Activated gamma-delta T cell treated with Interleukin-2 at 50 U/mL for 16 hours (primary cell): ENCODE results near the gene ZBTB20.

ENCODE experiments used
- DNase-seq: peaks from one replicate; pipeline ENCODE4 v3.0.0-alpha.2; 2020

The ZBTB20 gene

DNA sequence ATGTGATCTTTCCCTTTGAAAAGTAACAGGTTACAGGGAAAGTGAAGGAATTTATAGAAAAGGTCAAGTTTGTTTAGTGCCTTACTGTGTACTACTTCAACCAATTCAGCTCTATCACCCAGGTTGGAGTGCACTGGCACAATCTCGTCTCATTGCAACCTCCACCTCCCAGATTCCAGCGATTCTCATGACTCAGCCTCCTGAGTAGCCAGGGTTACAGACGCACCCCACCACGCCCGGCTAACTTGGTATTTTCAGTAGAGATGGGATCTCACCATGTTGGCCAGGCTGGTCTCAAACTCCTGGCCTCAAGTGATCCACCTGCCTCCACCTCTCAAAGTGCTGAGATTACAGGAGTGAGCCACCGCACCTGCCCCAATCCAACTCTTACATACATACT lies 279.7 kb downstream of the ZBTB20 start:
- DNase-seq: no peak

DNA sequence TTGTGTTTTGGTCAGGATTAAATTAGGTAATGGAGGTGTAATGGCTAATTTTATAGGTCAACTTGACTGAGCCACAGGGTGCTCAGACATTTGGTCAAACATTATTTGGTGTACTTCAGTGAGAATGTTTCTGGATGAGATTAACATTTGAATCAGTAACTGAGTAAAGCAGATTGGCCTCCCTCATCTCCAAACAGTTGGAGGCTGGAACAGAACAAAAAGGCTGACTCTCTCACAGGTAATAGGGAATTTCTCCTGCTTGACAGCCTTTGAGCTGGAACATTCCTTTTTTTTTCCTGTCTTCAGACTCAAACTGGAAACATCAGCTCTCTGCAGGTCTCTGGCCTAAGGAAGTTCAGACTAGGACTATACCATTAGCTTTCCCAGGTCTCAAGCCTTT lies 280.7 kb downstream of the ZBTB20 start:
- no peak for DNase-seq

- no peak for DNase-seq
These were observed 282.1 kb downstream of the ZBTB20 start for GRCh38 chr3:114864970-114865369.

DNA sequence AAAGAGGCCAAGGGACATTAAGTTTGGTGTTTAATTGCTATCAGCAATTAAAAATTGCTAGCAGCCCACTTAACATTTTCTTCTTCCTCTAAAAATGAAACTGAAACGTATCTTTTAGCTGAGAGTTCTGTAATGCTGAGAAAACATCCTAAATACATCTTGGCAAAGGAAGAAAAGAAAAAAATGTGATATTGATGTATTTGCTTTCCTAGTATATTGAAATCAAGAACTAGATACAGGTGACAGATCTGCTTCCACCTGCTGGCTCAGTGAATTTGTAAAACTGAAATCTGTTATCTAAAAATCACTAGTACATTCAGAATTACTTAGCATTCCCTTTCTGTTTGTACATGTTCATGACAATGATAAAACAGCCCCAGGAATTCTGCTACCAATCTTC lies 283.2 kb downstream of the ZBTB20 start:
- no peak for DNase-seq

DNA sequence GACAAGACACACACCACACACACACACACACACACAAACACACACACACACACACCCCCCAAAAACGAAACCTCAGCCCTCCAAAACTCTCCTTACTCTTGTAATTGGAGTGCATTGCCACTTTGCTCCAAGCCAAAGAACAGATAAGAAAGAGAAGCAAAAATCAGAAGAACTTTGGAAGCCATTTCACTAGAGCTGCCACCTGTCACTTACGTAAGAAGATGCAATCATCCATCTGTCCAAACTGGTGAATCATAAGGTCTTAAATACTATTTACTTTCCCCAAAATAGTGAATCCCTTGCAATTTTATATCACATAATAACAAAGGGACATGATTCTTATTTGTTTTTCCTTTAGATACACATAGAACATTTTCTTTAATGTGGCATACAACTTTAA lies 285.4 kb downstream of the ZBTB20 start:
- DNase-seq: no peak

DNA sequence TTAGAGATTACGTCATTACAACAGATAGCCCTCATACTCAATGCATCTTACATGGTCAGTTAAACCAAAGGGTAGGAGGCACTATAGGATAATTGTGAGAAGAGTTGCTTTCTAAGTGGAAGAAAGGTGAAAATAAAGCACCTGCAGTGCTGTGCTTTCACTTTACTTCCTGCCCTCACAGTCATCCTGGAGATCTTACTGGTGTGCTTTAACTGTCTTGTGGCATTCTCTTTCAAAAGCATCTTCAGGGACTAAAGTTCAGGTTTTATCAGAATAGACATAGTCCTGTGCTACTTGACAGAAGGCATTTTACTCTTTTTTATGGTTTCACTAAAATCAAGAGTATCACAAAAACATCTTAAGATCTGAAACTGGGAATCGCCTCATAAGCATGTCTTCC lies 286.6 kb downstream of the ZBTB20 start:
- DNase-seq: no peak

DNA sequence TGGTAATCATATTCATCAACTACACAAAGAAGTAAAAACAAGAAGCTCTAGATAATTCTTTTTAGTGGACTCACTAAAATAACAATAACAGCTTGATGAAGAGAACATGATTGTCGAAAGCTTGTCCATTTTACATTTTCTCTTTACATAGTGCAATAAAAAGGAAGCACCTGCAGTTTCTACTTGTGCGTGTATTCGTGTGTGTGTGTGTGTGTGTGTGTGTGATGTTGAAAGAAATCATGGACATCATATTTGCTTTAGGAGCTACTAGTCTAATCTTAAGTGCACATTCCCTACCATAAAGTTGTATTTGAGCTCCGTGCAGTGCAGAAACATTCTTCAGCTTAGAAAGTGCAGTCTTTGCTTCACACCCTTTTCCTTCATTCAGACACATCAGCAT lies 288.8 kb downstream of the ZBTB20 start:
- DNase-seq: no peak

GRCh38 chr3:114857299-114857701 lies 289.8 kb downstream of the ZBTB20 start:
- no peak for DNase-seq

DNA sequence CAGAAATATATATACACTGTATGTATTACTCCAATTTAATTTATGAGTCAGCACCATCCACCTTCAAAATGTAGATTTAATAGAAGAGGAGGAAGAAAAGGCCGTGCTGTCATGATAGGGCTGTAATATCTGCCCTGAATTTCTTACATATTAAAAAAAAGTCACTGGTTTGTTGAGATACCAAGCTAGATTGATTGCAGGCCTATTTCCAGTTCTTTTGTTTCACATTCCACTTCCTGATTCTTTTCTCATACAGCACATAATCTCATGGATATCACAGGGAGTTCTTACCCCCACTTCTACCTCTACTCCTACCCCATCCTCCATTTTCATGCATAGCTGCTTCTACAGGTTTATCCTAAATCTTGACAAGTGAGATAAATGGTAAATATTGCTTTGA lies 290.3 kb downstream of the ZBTB20 start:
- DNase-seq: no peak

DNA sequence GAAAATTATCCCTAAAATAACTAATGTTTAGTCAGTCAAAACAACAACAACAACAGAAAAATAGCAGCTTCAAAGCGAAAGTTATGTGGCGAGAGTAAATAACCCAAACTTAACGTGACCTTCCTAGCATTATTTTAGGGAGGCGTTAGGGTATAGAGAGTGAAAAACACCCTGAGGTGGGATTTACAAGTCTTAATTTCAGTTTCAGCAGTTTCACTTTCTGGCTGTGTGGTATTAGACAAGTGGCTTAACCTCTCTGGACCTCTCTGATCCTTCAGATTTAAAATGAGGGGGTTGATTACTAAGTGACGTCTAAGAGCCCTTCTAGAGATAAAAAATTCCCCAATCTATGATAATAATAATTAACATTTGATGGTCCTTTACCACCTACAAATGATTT lies 291.2 kb downstream of the ZBTB20 start:
- no peak for DNase-seq

DNA sequence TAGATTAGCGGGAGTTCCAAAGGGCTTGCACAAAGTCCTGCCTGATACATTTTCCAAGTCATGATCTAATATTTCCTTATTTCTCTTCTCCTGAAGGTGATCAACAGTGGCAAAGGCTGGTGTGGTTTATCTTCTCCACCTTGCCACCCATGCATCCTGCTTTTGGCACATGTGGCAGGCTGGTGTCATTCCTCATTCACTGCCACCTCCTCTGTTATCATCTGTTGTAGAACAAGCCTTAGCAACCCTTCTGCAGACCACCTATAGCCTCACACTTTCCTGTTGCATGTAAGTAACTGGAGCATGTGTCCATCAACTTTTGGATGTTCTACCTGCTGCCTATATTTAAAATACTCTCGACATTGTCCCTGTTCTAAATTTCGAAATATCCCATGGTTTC lies 294.1 kb downstream of the ZBTB20 start:
- no peak for DNase-seq

DNA sequence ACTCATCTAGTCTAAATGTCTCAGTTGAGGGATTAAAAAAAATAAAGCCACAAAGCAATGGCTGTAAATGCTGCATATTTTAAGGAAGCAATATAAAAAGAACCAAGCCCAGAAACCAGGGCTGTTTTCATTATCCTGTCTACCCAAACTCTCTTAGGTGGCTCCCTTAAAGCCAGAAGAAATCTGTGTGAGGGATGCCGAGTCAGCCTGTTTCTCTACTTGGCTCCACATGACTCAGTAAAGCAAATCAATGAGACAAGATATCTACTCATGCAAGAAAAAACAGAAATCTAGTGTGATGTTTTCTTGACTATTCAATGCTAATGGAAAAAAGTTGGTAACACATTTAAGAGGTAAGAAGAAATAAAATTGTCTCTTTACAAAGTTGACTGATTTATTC lies 296.2 kb downstream of the ZBTB20 start:
- DNase-seq: no peak

- no peak for DNase-seq
These were observed 298.3 kb downstream of the ZBTB20 start for GRCh38 chr3:114848643-114849350.

DNA sequence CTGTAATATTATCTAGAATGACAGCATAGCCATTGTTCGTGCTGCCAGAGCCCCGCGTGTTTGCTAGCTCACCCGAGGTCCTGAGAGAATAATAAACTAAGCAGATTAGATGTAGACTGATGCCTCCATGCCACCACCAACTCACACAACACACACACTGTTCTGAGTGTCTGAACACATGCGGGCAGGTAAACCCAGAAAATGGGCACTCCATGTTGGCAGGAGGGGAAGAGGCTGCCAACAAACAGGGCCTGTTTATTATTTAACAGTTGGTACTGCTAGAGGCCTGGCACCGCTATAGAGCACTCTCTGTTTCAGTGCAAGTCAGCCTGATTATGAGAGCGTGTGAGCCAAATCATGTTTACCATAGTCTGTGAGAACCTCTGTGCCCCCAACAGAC lies 299.0 kb downstream of the ZBTB20 start:
- DNase-seq: no peak

- DNase-seq: no peak
These were observed 299.5 kb downstream of the ZBTB20 start for GRCh38 chr3:114847564-114847963.

- DNase-seq: no peak
These were observed 300.3 kb downstream of the ZBTB20 start for GRCh38 chr3:114846779-114847178.

GRCh38 chr3:114846252-114846651 lies 300.8 kb downstream of the ZBTB20 start:
- no peak for DNase-seq

GRCh38 chr3:114841515-114841914 lies 305.6 kb downstream of the ZBTB20 start:
- DNase-seq: no peak

GRCh38 chr3:114839476-114839875 lies 307.6 kb downstream of the ZBTB20 start:
- no peak for DNase-seq

DNA sequence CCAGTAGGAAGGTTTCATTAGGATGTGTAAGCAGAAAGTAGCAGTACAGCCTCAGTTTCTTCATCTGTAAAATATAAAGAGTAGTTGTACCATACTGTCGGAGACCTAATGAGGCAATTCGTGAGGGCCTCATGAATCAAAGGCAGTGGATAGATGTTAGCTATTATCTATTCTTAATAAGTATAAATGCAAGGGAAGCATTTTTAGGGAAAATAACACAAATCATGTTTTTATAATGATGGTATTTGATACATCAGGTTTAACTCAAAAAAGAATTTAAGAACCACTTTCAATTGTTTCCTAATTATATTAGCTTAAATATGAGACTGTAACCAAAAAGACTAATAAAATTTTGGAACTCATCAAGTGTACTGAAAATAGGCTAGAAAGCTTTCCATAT lies 309.1 kb downstream of the ZBTB20 start:
- no peak for DNase-seq

- DNase-seq: no peak
These were observed 312.7 kb downstream of the ZBTB20 start for GRCh38 chr3:114834175-114834940.

- DNase-seq: no peak
These were observed 315.2 kb downstream of the ZBTB20 start for GRCh38 chr3:114831861-114832260.

- no peak for DNase-seq
These were observed 316.4 kb downstream of the ZBTB20 start for GRCh38 chr3:114830652-114831051.

DNA sequence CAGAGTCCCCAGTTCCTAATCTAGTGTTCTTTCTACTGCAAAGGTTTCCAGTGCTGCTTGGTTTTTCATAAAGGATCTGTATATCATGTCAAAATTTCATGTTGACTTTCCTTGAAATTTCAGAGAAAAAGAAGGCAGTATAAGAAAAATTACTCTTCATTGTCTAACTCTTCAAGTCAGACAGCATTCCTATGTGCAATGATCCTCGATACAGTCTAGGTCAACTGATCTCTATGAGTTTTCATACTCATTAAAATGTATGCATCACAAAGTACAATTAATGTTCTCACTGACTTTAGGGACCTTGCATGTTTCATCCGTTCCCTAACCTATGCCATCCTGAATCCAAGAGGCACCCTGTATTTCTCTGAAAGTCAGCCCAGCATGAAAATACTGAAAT lies 317.3 kb downstream of the ZBTB20 start:
- DNase-seq: no peak

DNA sequence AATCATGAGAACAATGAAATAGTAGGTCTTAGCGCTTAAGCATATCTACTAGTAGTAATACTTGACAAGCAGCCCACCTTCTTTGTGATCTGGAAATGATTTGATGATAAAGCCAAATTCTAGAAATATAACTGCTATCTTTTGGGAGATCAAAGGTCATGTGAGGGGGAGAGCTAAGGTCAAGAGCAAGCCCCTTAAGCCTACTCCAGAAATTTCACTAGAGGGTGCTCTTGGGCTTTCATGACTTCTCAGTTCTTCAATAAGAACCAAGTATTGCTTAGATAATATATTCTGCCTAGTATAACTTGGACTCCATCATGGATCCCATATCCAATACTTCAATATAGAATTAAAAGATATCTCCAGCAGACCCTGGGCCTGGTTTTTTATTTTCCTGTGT lies 319.6 kb downstream of the ZBTB20 start:
- no peak for DNase-seq
